Esophagus (tissue), 2 donors: Measurements from ENCODE around the gene CCL5. TPM values are rescaled to one million over a fixed set of nuclear protein-coding genes. Genes with fewer than 3 reads are reported as not detected.

Experiments
- H3K27ac ChIP-seq, 2 donors: one replicate each; pipeline ENCODE4 v1.5.1; 2013; ENCODE audit warnings: low read depth in 2 of 2, mild to moderate bottlenecking in 2 of 2, inconsistent platforms in 1 of 2, low read length in 1 of 2, moderate library complexity in 1 of 2
- H3K27me3 ChIP-seq, 2 donors: one replicate each; pipeline ENCODE4 v1.6.1; 2013; ENCODE audit warnings: low read length in 2 of 2, control low read depth in 1 of 2, mild to moderate bottlenecking in 1 of 2; ENCODE audit not compliant: insufficient read depth in 2 of 2, control insufficient read depth in 1 of 2
- H3K36me3 ChIP-seq, 2 donors: one replicate each; pipeline ENCODE4 v1.6.1; 2013; ENCODE audit warnings: low read length in 1 of 2; ENCODE audit not compliant: control insufficient read depth in 2 of 2, insufficient read depth in 2 of 2
- H3K4me1 ChIP-seq, 2 donors: one replicate each; pipeline ENCODE4 v1.6.1; 2013; ENCODE audit warnings: low read length in 1 of 2; ENCODE audit not compliant: control insufficient read depth in 2 of 2, insufficient read depth in 2 of 2
- H3K4me3 ChIP-seq, 2 donors: one replicate each; pipeline ENCODE4 v1.5.1; 2013; ENCODE audit warnings: low read length in 2 of 2, mild to moderate bottlenecking in 2 of 2, low read depth in 1 of 2, moderate library complexity in 1 of 2
- H3K9me3 ChIP-seq, 2 donors: one replicate each; pipeline ENCODE4 v1.6.1; 2013; ENCODE audit warnings: mild to moderate bottlenecking in 2 of 2, low read depth in 1 of 2, low read length in 1 of 2, moderate library complexity in 1 of 2; ENCODE audit not compliant: control insufficient read depth in 2 of 2, insufficient read depth in 1 of 2
- WGBS, 2 donors: extraction: QIAGEN DNeasy Blood & Tissue Kit; methylation state at CpG; one replicate each; pipeline ENCODE4 v1.1.7; 2013; 5-methylcytosine and 5-hydroxymethylcytosine counted together
- polyA plus RNA-seq, 2 donors: library from polyadenylated mRNA; stranded (reverse); fragments of 200-250 nt; gene quantifications; one replicate each; pipeline ENCODE4 v1.2.3, GENCODE V29; 2013
- donor health status: healthy with polysubstance abuse.
- donor health status: Bipolar disorder and iron deficiency.

Gene CCL5
- polyA plus RNA-seq, 2 donors, result 6.3 to 6.9 TPM

DNA sequence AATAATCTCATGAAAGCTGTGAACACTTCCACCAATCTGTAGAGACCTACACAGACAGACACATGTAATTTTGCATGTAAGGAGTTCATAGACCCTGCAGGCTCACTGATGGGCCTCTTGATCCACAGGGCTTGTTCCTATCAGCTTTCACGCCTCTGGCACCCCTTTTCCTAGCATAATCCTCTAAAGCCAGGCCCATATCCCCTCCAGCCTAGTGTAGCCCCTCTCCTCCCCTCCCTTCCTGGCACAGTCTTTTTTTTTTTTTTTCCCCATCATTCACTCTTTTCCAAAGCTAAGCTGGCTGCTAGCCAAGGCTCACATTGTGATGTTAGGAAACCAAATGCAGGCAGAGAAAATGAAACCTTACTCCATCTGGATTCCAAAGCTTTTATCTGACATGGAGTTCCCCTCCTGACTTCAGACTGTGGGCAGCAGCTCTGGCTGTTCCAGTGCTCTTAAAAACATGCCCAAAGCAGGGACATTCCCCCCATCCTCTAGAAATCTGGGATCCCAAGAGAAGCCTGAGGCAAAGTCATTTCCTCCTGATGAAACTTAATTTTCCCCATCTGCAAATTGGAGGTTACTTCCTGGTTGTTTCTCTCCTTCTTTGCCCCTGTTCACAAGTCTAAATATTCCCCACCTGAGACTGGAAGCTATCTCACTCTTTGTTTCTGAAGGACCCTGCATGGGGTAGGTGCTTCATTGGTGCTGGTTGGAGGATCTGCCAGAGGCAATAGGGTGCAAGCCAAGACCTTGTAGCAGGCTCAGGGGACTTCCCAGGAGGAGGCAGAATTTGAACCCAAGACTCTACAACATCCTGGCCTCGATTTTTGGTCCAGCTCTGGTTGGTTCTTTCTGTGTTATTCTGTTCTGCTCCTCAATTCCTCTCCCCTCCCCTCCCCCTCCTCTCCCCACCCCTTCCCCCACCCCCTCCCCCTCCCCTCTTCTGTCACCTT is 9.9 kb upstream of the CCL5 start:
- Histone ChIP-seq H3K27ac (peak overlapping the region in 1 of 2 donors; percentile 7), H3K4me3 (no peak overlapping the region), H3K27me3 (no peaks in the 10 kb centered on the region), H3K9me3 (no peaks in the 10 kb centered on the region), H3K36me3 (no peaks in the 10 kb centered on the region), H3K4me1 (no peaks in the 10 kb centered on the region)
- 67 to 73% methylated on average over 2 of the region's 2 CpGs for WGBS, 2 donors

DNA sequence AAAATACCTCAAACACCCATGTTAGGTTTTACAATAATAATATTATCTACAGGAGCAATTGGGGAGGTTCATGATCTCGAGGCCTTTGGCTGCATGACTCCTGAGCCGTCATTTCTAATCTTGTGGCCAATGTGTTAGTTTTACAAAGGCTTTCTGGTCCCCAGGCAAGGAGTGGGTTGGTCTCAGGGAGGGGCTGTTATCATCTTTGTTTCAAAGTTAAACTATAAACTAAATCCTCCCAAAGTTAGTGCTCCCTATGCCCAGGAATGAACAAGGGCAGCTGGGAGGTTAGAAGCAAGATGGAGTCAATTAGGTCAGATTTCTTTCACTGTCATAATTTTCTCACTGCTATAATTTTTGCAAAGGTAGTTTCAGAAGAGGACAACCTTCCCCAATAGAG is 9.1 kb upstream of the CCL5 start:
- Histone ChIP-seq H3K36me3 (no peaks in the 10 kb centered on the region), H3K4me3 (no peak overlapping the region), H3K4me1 (no peaks in the 10 kb centered on the region), H3K27ac (peak overlapping the region in 1 of 2 donors; percentile 13), H3K27me3 (no peaks in the 10 kb centered on the region), H3K9me3 (no peaks in the 10 kb centered on the region)
- 78 to 88% methylated on average over 2 of the region's 2 CpGs for WGBS, 2 donors

DNA sequence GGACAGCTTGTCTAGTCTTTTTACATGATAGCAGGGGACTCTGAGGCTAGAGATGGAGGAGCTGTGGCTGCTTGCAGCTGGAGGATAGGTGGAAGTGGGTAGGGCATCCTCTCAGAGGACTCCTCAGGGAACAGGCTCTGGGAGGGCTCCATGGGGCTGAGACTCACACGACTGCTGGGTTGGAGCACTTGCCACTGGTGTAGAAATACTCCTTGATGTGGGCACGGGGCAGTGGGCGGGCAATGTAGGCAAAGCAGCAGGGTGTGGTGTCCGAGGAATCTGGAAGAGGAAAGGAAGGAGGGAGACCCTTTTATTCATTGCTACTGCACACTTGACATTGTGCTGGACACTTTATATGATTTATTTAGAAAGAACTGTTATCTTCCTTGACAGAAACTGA is 1.8 kb downstream of the CCL5 start:
- Histone ChIP-seq H3K4me3 (no peak overlapping the region), H3K27me3 (no peaks in the 10 kb centered on the region), H3K27ac (no peak overlapping the region), H3K36me3 (no peaks in the 10 kb centered on the region), H3K9me3 (no peaks in the 10 kb centered on the region), H3K4me1 (no peaks in the 10 kb centered on the region)
- WGBS, 2 donors, result 64 to 68% methylated on average over 4 of the region's 4 CpGs

DNA sequence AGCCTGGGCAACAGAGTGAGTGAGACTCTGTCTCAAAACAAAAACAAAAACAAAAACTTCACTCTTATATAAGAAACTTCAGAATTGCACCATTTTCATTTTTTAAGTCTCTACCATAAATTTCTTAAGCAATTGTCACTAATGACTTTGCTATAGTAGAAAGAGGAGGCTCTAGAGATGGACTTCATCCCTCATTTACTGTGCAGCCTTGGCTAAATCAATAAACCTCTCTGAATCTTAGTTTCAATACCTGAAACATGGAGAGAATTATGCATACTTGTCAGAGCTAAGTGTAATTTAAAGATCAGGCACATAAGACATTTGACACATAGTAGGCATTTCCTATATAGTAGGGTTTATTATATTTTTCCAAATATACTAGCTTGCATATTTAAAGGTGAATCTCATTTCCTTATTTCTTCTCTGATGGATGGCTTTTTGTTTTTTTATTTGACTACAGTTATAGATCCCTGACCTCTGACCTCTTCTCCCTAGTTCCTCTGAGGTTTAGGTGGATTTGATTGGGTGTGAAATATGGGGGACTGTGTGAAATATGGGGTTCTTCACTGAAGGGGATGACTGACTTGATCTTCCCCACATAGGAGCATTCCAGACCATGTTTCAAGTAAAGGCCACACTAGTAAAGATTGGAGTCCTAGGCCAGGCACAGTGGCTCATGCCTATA is 2.7 kb downstream of the CCL5 start:
- Histone ChIP-seq H3K4me1 (no peaks in the 10 kb centered on the region), H3K36me3 (no peaks in the 10 kb centered on the region), H3K27ac (no peak overlapping the region), H3K27me3 (no peaks in the 10 kb centered on the region), H3K4me3 (no peak overlapping the region), H3K9me3 (no peaks in the 10 kb centered on the region)

DNA sequence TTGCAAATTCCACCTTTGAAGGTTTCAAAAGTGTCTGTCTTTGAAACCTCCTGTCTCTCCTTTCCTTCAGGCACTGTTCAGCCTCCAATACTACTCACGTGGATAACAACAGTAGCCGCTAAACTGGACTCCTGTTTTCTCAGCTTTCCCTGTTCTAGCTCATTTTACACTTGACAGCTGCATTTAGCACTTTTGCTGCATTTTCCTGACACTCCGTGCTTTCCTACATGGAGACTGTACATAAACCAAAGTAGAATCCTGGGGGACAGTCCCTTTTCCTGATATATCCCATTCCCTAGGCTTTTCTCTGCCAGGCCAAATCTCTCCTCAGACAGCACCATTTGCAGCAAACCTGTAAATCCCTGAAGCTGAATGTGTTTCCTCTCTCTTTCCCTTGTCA is 3.6 kb downstream of the CCL5 start:
- H3K4me3 ChIP-seq, result no peak overlapping the region
- no peaks in the 10 kb centered on the region for H3K27me3 ChIP-seq
- no peaks in the 10 kb centered on the region for H3K36me3 ChIP-seq
- H3K27ac ChIP-seq, result no peak overlapping the region
- no peaks in the 10 kb centered on the region for H3K4me1 ChIP-seq
- H3K9me3 ChIP-seq, result no peaks in the 10 kb centered on the region
- 68 to 81% methylated on average over 3 of the region's 3 CpGs for WGBS, 2 donors

DNA sequence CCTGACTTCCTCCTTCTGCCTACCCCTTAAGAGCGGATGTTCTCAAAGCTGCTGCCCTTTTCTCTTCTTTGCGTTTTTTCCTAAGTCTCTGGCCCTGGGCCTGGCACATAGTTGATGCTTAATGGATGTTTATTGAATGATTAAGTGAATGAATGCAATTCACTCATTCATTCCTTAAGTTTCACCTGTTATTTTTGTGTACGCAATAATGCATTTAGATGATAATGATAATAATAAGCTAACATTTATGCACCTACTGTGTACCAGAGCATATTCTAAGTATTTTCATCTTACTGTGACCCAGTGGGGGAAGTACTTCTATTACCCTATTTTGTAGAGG is 4.4 kb downstream of the CCL5 start:
- Histone ChIP-seq H3K4me3 (no peak overlapping the region), H3K27ac (peak overlapping the region in 1 of 2 donors; percentile 8), H3K27me3 (no peaks in the 10 kb centered on the region), H3K36me3 (no peaks in the 10 kb centered on the region), H3K4me1 (no peaks in the 10 kb centered on the region), H3K9me3 (no peaks in the 10 kb centered on the region)
- WGBS, 2 donors, result 68 to 71% methylated on average over 3 of the region's 3 CpGs

DNA sequence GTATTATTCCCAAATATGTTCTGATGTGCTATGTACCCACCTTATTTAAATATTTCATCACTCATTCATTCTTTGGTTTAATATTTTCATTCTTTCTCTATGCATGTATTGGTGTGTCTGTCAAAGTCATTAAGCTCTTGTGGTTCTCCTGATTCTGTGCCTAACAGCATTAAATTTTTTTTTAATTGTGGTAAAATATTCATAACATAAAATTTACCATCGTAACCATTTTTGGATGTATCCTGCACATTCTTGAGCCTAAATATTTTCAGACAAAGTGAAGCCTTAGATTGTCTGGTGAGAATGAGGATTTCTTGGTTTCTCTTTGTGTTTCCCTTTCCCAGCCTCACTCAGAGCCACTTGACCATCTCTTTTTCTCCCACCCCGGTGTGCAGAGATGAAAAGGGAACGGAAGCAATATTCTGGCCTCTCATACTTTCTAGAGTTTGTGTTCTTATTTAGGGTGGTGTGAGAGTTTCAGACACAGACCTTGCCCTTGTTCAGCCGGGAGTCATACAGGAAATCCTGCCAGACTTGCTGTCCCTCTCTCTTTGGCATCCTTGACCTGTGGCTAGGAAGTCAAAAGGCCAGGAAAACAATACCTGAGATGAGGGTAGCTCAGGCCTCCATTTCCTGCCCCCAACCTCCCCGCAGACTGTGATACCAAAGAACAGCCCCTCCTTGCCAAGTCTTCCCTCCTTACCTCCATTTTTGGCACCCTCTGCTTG is 4.9 kb downstream of the CCL5 start:
- 65 to 67% methylated on average over 5 of the region's 5 CpGs for WGBS, 2 donors
- no peaks in the 10 kb centered on the region for H3K9me3 ChIP-seq
- no peak overlapping the region for H3K4me3 ChIP-seq
- no peaks in the 10 kb centered on the region for H3K4me1 ChIP-seq
- no peaks in the 10 kb centered on the region for H3K36me3 ChIP-seq
- H3K27ac ChIP-seq, result no peak overlapping the region
- H3K27me3 ChIP-seq, result no peaks in the 10 kb centered on the region

DNA sequence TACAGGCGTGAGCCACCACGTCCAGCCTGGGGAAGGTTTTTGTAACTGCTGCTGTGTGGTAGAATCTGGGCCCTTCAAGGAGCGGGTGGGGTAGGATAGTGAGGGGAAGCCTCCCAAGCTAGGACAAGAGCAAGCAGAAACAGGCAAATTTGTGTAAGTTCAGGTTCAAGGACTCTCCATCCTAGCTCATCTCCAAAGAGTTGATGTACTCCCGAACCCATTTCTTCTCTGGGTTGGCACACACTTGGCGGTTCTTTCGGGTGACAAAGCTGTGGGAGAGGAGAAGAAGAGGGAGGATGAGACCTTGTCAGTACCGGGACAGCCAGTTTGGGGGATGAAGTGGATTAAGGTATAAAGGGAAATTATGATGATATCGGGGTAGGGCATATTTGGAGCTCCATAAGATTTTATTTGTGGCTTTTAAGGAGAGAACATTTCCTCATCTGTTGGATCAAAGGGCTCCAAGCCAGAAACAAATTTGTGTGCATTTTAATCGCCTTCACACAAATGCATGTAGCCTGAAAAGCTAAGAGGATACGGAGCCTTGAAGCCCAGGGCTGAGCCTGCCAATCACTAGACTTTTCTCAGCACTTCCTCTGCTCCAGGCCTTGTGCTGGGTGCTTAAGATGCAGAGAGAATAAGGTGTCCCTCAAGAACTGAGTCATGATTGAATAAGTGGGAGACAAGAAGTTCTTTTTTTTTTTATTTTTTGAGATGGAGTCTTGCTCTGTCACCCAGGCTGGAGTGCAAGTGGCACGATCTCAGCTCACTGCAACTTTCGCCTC is 7.8 kb downstream of the CCL5 start:
- H3K4me1 ChIP-seq, result no peaks in the 10 kb centered on the region
- H3K4me3 ChIP-seq, result no peak overlapping the region
- H3K9me3 ChIP-seq, result no peaks in the 10 kb centered on the region
- 94 to 95% methylated on average over 12 of the region's 12 CpGs for WGBS, 2 donors
- H3K27ac ChIP-seq, result no peak overlapping the region
- H3K27me3 ChIP-seq, result no peaks in the 10 kb centered on the region
- no peaks in the 10 kb centered on the region for H3K36me3 ChIP-seq
